NCI-H1417 treated with DMSO at 0.1 percent for 48 hours (cell line): ENCODE data around the gene BANF2.

Source experiments
- DNase-seq: peaks from one replicate; lab custom pipeline; 2025; lab: John Stamatoyannopoulos, UW

Gene BANF2

GRCh38 chr20:17735959-17736621 lies 36.3 kb downstream of the BANF2 start:
- no peak for DNase-seq

- no peak for DNase-seq
Observed at GRCh38 chr20:17738154-17738553, 38.4 kb downstream of the BANF2 start.

DNA sequence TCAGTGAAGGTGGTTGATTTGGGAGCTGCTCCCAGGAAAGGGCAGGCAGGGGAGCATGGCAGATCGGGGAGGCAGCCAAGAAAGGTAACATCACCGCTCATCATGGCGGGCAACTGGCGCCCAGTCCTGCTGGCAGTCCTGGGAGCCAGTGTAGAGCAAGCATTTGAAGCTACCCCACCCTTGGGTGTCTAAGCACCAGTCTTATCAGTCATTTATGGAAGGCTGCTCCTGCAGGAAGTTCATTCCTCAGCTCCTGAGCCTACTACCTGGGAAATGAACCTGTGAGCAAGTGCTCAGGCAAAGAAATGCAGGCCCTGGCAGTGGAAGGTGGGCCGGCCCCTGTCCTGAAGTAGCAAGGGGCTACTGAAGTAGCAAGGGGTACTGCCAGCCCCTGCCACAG lies 41.5 kb downstream of the BANF2 start:
- no peak for DNase-seq

GRCh38 chr20:17742731-17743130 lies 43.0 kb downstream of the BANF2 start:
- no peak for DNase-seq

DNA sequence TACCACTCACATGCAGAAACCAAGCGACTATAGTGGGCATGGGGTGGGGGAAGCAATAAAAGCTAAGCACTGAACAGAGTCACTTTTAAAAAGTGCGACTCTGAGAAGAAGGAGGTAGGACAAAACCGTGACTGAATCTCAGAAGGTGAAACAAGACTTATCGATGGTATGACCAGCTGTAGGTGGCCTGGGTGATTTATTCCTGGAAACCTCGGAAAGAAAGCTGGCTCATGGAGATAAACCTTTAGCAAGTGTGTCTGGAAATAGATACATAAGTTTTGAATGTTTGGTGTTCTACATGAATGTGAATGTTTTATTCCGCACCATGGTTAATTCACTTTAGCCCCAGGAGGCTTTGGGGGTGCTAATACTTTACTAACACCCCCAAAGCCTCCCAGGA lies 43.9 kb downstream of the BANF2 start:
- no peak for DNase-seq

GRCh38 chr20:17747431-17747846 lies 47.7 kb downstream of the BANF2 start:
- no peak for DNase-seq

DNA sequence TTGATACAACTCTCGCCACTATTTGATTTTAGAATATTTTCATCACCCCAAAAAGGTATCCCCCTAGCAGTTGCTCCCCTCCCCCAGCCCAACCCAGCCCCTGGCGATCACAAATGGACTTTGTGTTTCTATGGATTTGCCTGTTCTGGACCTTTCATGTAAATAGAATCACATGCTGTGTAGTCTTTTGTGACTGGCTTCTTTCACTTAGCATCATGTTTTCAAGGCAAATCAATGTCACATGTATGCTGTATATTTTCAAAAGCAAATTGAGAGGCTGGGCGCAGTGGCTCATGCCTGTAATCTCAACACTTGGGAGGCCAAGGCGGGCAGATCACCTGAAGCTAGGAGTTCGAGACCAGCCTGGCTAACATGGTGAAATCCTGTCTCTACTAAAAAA lies 48.5 kb downstream of the BANF2 start:
- DNase-seq, result no peak

GRCh38 chr20:17749626-17749977 lies 49.8 kb downstream of the BANF2 start:
- DNase-seq, result no peak

DNA sequence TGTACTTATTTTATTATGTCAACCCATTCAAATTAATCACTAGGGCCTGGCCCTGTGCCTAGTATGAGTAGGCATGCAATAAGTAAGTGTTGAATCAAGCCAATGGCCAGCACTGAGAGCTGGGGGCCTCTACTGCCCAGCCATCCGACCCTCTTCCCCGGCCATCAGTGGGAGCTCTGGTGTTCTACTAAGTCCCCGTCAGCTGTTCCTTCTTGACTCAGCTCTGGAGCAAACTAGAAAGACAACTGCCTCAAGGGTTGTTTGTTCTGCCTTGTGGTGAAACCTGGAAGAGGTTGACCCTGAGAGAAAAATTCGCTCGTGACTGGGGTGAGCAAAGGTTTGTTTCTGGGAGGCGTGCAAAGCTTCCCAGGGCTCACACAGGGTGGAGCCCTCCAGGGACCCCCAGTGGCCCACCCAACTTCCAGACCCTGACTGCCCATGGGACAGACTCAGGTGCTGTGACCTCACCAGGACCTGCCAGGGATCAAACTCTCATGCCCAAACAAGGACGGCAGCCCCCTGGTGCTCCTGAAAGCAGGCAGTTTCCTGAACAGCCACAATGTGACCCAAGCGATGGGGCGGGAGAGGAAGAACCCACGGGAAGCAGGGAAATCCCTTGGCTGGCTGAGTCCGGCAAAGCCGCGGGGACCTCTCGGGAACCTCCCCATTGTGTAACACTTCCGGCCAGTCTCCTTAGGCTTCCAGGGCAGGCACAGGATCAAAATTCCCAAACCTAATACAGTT lies 50.4 kb downstream of the BANF2 start:
- no peak for DNase-seq

DNA sequence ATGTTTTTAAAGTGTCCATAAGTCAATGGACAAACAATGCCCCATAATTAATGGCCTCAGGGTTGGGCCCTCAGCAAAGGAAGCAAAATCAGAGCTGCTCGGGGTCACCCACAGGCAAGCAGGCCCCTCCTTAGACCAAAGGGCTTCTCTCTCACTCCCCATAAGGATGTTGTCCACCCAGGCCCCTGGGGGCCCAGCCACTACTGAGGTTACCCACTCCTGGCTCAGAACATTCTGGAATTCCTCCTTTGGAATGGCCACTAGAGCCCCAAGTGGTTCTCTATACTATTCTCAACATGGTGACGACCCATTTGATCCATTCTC lies 50.9 kb downstream of the BANF2 start:
- no peak for DNase-seq

GRCh38 chr20:17751640-17752039 lies 51.9 kb downstream of the BANF2 start:
- DNase-seq, result no peak

DNA sequence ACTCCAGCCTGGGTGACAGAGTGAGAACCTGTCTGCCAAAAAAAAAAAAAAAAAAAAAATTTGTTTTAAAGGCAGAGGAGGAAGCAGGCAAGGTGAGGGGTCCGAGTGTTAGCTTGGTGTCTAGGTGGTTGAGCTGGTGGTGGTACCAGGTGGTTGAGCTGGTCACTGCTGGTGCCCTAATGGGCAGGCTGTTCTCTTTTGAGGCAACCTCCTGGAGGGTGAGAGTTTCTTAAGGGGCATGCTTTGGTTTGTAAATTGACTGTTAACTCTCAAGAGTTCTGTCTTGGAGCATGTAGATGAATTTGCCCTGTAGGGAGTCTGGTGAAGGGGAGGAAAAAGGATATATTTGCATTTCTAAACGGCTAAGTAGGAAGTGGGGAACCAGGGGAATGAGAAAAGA lies 52.7 kb downstream of the BANF2 start:
- DNase-seq, result no peak

GRCh38 chr20:17753516-17753915 lies 53.8 kb downstream of the BANF2 start:
- DNase-seq, result no peak

- no peak for DNase-seq
Observed at GRCh38 chr20:17756529-17756928, 56.8 kb downstream of the BANF2 start.

DNA sequence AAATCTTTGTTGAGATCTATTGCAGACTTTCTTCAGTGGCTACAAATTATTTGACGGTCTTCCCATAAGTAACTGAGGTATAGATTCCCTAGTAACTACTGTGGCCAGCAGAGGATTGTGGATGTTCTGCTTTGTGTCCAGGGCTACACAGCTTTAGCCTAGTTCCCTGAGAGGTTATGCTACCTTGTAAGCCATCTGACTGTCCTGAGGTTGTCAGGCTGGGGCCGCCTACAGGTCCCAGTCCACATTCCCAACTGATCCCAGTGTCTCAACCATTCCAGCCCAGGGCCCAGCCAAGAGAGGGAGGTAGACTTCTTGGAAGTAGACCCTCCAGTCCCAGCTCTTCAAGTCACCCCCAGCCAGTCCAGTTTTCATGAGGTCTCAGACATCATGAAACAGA lies 57.7 kb downstream of the BANF2 start:
- no peak for DNase-seq

DNA sequence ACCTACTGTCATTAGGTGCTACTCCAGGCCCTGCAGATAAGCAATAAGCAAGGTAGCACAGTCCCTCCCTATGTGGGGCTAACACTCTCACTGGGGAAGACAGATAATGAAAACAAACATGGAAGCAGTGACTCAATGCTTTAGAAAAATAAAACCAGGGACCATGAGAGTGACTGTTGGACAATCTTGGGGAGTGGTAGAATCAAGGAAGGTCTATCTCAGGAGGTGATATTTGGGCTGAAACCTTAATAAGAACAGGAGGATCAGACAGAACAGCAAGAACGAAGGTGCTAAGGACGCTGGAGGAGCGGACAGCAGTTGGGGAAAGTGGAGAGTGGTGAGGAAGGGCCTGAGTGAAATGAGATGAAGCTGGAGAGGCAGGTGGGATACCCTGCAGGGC lies 58.2 kb downstream of the BANF2 start:
- no peak for DNase-seq

DNA sequence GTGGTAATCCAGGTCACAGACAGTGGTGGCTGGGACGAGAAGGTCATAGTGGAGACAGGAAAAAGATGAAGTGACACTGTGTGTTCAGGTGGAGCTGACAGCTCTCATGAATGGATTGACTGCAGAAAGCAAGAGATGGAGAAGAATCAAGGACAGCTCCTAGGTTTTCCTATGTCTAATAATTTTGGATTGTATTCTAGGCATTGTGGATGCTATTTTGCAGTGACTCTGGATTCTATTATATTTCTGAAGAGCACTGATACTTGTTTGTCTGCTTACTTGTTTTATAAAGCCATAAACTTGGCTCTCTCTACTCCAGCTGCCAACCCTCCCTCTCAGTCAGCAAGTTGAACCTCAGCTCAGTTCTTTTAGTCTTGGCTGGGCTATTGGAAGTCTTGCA lies 58.7 kb downstream of the BANF2 start:
- no peak for DNase-seq

- DNase-seq, result peak; percentile 32
Observed at GRCh38 chr20:17759449-17759848, 59.7 kb downstream of the BANF2 start.

DNA sequence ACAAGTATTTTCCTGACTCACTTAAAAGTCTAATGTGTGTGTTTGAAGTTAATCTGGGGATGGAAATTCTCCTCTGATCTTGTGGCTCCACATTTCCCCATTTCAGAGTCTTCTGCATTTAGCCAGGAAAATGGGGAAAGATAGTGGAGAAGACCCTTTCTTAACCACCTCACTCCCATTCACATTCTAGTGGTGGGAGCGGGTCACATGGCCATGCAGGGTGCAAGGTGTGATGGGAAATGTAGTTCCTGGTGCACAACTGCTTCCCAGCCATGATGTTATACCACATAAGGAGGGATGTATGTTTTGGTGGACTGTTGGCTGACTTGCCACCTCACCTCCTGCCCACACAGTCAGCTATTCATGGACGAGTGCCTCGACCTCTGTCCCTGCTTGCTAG lies 61.8 kb downstream of the BANF2 start:
- no peak for DNase-seq

DNA sequence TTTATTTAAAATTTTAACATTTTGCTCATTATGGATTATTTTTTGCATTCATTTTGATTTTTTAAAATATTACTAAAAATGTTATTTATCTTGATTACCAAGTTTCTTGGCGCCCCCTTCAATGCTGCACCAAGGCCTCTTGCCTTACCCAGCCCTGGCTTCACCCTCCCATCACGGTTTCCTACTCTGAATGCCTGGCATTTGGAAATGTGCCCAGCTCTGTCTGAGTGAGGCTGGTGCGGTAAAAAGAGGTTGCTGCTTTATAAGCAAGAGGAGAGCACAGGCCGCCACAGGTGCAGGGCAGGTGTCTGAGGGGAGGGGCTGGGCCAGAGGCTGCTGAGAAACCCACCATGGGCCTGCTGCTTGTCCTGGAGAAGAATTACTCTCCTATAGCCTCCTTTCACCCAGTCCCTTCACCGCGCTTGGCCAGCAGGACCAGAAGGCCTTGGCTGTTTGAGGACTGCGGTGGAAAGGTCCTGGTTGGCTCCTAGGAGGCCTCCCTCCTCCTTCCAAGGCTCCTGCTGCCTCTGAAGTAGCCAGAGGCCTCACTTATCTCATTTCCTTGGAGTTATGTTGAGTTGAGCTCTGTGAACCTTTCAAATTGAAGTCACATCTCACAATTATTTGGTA lies 62.6 kb downstream of the BANF2 start:
- no peak for DNase-seq

- DNase-seq, result no peak
Observed at GRCh38 chr20:17762873-17763557, 63.2 kb downstream of the BANF2 start.

DNA sequence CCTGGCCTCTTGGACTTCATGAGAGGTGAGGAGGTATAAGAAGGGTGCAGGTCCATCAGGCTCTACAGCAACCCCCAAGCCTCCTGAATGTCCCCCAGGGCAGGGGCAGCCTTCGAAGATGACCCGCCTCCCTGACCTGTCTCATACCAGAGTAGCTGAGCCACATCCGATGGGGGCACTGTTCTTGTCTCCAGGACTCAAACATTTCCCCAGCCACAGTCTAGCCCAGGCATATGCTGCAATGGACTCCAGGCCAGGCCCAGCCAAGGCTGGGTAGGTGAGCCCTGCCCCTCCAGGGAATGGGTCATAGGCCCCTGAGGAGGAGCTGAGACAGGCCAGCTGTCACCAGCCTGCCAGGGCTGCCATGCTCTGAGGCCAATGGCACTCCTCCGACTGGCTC lies 65.3 kb downstream of the BANF2 start:
- no peak for DNase-seq

- no peak for DNase-seq
Observed at GRCh38 chr20:17765584-17765983, 65.8 kb downstream of the BANF2 start.
